ENCODE results near the gene MPI.

Gene MPI, protein sequence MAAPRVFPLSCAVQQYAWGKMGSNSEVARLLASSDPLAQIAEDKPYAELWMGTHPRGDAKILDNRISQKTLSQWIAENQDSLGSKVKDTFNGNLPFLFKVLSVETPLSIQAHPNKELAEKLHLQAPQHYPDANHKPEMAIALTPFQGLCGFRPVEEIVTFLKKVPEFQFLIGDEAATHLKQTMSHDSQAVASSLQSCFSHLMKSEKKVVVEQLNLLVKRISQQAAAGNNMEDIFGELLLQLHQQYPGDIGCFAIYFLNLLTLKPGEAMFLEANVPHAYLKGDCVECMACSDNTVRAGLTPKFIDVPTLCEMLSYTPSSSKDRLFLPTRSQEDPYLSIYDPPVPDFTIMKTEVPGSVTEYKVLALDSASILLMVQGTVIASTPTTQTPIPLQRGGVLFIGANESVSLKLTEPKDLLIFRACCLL

GRCh38 chr15:74889883-74890664 is at the start of gene MPI:
Gene MPI, plus strand, starts transcription at chr15:74890042. Its CDS starts 32 bp downstream, at chr15:74890074.
- DNase-seq (ENCODE audit: low read depth in 2 of 2), result peak; percentile 47 to 75

- DNase-seq (ENCODE audit: low read depth in 2 of 2), result no peak
These were observed 48.7 kb upstream of the MPI start for GRCh38 chr15:74840851-74841775.

GRCh38 chr15:74841891-74842373 is 47.9 kb upstream of the MPI start:
- DNase-seq (ENCODE audit: low read depth in 2 of 2), result no peak

- DNase-seq (ENCODE audit: low read depth in 2 of 2), result peak; percentile 83 to 89
These were observed 47.0 kb upstream of the MPI start, which contains the start of gene ULK3 for GRCh38 chr15:74842581-74843444. Gene ULK3, minus strand, starts transcription at chr15:74843156. Its CDS starts 51 bp downstream, at chr15:74843105.

- DNase-seq (ENCODE audit: low read depth in 2 of 2), result no peak
These were observed 46.4 kb upstream of the MPI start for GRCh38 chr15:74843445-74843828.

GRCh38 chr15:74843891-74844299 is 45.9 kb upstream of the MPI start:
- no peak for DNase-seq (ENCODE audit: low read depth in 2 of 2)

GRCh38 chr15:74844319-74845207 is 45.3 kb upstream of the MPI start:
- DNase-seq (ENCODE audit: low read depth in 2 of 2), result no peak

- peak; percentile 15 to 17 for DNase-seq (ENCODE audit: low read depth in 2 of 2)
These were observed 44.7 kb upstream of the MPI start for GRCh38 chr15:74845208-74845568.

DNA sequence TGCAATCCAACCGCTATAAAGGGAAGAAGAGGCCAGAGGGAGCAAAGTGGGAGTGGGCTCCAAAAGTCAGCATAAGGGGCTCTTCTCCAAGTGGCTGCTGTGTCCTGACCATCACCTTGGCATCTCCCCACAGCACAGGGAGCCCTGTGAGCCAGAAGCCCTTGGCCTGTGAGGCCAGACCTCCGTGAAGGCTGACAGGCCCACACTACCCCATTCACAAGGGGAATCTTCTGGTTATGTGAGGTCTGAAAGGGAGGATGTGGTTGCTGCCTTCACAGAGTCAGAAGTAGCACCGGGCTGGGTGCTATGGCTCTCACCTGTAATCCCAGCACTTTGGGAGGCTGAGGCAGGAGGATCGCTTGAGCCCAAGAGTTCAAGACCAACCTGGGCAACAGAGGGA is 44.3 kb upstream of the MPI start:
- DNase-seq (ENCODE audit: low read depth in 2 of 2), result no peak

DNA sequence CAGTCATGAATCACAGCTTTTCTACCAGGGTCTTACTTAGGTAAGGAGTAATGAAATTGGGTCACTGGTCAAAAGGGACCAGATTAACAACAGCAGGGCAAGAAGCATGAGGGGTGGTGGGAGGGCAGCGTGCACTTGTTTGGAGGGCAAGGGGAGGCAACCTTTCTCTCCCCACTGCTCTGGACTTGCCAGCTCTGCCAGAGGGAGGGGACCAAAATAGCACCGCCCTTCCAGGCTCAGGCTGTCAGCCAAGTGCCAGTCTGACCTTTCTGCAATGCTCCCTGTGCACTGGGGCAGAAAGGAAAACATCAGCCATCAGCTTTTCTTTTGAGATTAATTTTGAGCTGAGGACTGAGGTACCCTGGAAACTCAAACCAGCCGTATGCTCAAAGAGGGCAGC is 42.4 kb upstream of the MPI start:
- DNase-seq (ENCODE audit: low read depth in 2 of 2), result no peak

DNA sequence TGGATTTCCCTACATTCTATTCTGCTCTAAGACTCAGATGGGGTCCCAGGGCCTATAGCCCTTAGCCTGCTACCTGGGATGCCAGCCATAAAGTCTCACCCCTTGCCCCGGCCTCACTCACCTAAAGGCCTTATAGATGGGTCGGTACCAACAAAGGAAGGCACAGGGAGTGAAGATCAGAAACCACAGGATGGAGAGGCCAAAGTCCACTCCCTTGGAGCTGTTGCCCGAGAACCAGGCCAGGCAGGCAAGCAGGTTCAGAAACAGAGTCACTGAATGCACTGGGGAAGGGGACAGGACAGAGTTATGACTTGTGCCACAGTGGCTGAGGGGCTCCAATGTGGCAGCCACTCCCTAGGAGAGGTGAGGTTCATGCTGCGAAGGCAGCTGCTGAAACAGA is 39.4 kb upstream of the MPI start:
- no peak for DNase-seq (ENCODE audit: low read depth in 2 of 2)

DNA sequence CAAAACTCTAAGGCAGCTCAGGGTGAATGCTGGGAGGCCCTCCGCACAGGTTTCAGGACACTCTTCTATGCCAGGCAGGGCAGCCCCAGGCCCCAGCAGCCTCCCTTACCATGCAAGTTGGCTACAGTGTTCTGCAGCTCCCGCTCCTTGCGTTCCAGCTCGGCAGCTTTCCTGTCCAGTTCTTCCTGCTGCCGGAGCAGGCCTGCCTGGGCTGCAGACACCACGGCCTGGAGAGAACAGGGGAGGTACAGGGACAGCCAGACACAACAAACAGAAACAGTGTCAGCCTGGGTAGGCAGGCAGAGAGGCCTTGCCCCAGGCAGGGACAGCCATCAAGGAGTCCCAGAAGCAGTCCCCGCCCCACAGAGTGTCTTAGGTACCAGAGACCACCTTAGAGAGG is 37.9 kb upstream of the MPI start:
- no peak for DNase-seq (ENCODE audit: low read depth in 2 of 2)

- DNase-seq (ENCODE audit: low read depth in 2 of 2), result no peak
These were observed 35.3 kb upstream of the MPI start for GRCh38 chr15:74854453-74855022.

DNA sequence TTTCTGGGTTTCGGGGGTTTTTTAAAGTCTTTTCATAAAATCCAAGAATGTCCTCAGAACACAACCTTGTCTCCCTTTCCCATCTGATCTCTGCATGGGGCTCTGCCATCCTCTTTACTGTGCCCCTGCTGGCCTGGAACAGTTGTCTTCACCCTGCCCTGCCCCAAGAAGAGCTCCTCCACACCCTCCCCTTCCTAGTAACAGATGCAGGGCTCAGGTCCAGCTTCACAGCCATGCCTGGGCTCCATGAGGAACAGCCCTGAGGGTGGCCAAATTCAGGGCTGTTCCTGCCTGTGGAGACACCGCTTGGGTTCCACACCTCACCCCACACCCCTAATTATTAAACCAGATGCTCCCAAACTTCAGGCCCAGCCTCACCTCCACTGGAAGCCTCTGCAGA is 34.0 kb upstream of the MPI start:
- no peak for DNase-seq (ENCODE audit: low read depth in 2 of 2)

GRCh38 chr15:74856537-74856936 is 33.3 kb upstream of the MPI start:
- no peak for DNase-seq (ENCODE audit: low read depth in 2 of 2)

DNA sequence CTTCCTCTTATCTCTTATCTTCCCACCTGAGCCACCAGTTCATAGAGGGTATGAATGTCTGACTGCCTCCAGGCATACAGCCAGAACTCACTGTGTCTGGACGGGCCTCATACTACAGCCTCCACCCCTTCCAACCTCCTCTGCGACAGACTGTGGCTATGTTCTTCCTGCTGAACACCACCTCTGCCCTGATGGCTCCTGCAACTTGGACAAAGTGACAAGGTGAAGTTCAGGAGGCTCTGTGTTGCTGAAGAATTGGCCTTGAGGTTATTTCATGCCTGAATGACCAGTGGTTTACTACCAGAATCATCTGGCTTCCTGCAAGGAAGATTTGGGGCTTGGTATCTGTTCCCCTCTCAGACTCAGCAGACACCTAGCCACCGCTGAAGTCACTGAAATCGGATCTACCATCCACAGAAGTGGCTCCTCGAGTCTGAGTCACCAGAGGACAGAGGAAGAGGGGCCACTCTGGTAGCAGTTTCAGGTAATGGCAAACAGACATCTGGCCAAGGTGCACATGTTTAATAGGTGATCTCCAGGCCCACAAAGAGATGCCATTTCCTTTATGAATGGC is 32.7 kb upstream of the MPI start:
- DNase-seq (ENCODE audit: low read depth in 2 of 2), result no peak

DNA sequence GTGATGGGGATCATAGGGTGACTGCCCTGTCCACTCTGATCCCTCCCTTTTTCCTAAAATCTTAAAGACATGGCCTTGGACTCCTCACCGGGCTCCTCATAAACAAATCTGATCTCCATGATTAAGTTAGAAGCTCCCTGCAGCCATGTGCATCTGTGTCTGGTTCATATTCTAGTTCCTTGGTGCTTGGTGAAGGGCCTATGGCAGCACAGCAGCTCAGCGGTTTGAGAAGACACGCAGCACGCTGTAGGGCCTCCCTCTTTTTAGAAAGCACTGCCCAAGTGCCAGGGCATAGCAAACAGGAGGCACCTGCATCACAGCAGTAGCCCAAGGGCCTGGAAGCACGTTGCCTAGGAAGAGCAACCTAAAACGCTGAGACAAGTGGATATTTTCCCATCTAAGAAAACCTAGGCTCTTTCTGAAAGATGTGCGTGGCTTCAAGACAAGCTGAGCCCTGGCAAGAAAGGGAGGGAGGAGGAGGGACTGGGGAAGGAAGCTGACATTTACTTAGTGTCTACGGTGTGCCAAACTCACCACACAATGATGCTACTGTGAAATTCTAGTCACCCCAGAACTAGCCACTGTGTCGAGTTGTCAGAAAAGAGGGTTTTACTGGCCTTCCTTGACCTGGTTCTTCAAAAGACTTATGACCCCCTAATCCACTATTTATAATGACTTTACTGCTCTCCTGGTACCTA is 32.0 kb upstream of the MPI start:
- DNase-seq (ENCODE audit: low read depth in 2 of 2), result no peak

- DNase-seq (ENCODE audit: low read depth in 2 of 2), result no peak
These were observed 31.5 kb upstream of the MPI start for GRCh38 chr15:74858369-74858740.
